SKM-1 (cell line): ENCODE measurements around the gene PCDH15.

Experiments
- DNase-seq: peaks from one replicate; lab custom pipeline; 2025; ENCODE audit not compliant: unreplicated experiment; lab: John Stamatoyannopoulos, UW

The PCDH15 gene

GRCh38 chr10:53886325-53887300 is 914.4 kb downstream of the PCDH15 start:
- DNase-seq = no peak

DNA sequence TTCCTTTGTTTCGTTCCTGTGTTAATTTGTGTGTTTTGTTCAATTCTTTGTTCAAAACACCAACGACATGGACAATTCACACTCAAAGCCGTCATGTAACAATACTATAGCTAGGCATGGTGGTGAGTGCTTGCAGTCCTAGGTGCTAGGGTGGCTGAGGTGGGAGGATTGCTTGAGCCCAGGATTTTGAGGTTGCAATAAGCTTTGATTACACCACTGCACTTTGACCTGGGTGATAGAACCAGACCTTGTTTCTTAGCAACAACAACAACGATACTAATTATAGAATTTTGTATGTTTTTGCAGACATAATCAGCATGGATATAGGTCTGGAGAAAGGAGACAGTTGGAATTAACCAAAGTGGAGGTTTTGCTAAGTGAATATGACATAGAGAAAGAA is 936.2 kb downstream of the PCDH15 start:
- DNase-seq = no peak

DNA sequence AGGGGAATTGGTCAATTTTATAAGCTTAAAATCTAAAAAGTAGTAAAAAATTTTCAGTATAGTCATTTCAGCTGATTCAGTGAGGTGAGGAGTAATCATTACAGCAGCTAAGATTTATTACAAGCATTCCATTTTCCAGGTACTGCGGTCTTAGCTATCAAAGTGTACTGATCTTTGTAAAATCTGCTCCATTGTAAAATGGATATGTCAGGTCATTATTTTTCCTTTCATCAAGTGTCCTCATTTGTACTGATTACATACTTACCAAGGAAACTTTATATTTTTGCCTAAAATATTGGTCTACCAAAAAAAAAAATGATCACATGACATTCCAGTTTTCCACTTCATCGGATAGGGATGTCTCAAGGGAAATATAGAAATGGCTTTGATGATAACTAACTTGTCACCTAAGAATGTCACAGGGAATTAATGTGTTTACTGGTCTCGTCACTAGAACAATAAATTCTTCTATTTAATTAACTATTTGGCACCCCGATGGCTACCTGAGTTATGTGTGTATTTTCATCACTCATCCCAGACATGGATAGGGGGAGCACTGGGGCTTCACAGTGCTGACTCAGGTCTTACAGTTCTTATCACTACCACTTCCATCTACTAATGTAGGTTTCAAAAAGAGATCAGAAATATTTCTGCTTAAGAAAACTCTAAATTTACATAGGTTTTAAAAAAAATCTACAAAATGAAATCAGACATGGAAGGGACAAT is 948.4 kb downstream of the PCDH15 start:
- no peak for DNase-seq

- DNase-seq = no peak
Observed at GRCh38 chr10:53846809-53847208, 954.2 kb downstream of the PCDH15 start.

DNA sequence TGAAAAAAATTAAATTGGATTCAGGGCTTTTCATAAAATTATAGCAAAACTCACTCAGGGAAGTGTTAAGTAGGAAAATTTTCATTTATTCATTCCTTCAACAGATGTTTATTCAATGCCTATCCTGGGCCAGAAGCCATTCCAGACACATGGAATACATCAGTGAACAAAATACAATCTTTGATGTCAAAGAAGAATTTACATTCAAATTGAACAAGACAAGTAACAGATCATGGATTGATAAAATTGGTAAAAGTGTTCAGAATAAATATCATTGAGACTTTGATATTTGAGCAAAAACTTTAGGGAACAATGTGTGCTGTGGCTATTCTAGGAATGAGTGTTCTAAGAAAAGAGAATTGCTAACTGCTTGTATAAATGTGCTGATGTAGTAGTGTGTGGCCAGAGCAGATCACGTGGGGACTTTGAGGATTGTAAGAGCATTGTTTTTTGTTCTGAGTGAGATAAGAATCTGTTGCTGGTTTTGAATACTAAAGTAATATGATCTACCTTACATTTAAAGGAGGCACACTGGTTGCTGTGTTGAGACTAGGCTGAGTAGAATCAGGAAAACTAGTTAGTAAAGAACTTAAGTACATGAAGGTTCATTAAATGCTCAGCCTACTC is 957.2 kb downstream of the PCDH15 start:
- no peak for DNase-seq

GRCh38 chr10:53841483-53842145 is 959.4 kb downstream of the PCDH15 start:
- DNase-seq = no peak

DNA sequence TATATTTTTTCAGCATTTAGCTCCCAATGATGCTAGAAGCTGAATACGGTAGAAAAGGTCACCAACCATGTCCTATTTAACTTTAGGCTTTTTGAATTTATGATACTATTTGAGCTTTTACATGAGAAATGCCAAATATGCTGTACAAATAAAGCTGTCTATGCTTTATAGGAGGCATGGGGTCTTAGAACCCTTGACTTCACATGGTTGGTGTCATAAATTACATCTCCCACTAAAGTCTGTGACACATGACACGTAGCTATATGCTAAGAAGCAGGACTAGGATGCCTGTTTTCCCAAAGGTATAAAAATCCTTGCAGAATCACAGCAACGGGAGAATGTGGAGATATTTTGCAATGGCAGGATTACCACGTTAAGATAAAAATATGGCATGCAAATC is 960.4 kb downstream of the PCDH15 start:
- no peak for DNase-seq

DNA sequence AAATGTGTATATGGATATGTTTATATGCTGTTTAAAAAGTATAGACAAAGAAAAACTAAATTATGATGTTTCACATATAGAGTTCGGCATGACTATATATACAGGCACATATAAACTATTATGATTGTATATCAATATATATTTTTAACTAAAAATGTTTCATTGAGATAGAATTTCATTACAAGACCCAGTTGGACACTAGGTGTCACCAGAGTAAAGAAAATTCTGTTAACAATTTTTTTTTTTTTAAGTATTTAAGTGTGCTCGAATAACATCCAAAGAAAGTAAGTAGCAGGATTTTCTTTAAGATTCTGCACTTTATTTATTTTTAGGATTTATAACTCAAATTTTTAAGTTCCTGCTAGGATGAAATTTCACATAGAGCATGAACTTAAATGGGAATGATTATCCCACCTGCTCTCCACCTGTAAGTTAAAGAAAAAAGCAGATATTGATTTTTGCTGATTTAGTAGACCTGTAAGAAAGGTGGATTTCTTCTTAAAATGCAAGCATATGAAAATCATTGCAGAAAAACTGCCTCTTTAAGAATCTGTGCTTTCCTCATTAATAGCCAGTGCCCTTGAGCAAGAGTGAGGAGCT is 961.5 kb downstream of the PCDH15 start:
- no peak for DNase-seq

- no peak for DNase-seq
Observed at GRCh38 chr10:53836638-53837037, 964.4 kb downstream of the PCDH15 start.

- no peak for DNase-seq
Observed at GRCh38 chr10:53833908-53834307, 967.1 kb downstream of the PCDH15 start.

DNA sequence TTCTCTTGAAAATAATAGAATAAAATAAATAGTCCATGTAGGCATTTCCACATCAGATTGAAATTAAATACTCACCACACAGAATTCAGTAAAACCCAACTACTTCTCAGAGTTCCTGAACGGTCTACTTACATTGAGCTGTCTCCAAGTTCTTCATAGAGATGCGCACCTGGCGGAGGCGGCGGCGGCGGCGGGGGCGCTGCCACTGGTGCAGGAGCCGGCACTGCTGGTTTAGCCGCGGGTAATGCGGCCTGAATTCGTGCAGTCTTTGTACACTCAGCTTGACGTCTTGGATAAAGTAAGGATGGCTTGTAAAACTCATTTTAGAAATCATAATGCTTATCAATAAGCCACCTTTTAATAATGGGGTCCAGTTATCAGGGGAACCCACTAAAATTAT is 973.8 kb downstream of the PCDH15 start:
- DNase-seq = no peak

- no peak for DNase-seq
Observed at GRCh38 chr10:53808677-53809372, 992.2 kb downstream of the PCDH15 start.

GRCh38 chr10:53786236-53786900 is 1014.7 kb downstream of the PCDH15 start:
- no peak for DNase-seq

GRCh38 chr10:53771701-53772100 is 1029.3 kb downstream of the PCDH15 start:
- no peak for DNase-seq

- no peak for DNase-seq
Observed at GRCh38 chr10:53770903-53771302, 1030.1 kb downstream of the PCDH15 start.

GRCh38 chr10:53765311-53765710 is 1035.7 kb downstream of the PCDH15 start:
- DNase-seq = no peak

- DNase-seq = no peak
Observed at GRCh38 chr10:53754596-53755250, 1046.3 kb downstream of the PCDH15 start.
